ENCODE results near the gene LTO1. TPM values are rescaled to one million over a fixed set of nuclear protein-coding genes. Genes with fewer than 3 reads are reported as not detected.

The LTO1 gene
- total RNA-seq, 1 donor from 2014 or later = 24.4 TPM

DNA sequence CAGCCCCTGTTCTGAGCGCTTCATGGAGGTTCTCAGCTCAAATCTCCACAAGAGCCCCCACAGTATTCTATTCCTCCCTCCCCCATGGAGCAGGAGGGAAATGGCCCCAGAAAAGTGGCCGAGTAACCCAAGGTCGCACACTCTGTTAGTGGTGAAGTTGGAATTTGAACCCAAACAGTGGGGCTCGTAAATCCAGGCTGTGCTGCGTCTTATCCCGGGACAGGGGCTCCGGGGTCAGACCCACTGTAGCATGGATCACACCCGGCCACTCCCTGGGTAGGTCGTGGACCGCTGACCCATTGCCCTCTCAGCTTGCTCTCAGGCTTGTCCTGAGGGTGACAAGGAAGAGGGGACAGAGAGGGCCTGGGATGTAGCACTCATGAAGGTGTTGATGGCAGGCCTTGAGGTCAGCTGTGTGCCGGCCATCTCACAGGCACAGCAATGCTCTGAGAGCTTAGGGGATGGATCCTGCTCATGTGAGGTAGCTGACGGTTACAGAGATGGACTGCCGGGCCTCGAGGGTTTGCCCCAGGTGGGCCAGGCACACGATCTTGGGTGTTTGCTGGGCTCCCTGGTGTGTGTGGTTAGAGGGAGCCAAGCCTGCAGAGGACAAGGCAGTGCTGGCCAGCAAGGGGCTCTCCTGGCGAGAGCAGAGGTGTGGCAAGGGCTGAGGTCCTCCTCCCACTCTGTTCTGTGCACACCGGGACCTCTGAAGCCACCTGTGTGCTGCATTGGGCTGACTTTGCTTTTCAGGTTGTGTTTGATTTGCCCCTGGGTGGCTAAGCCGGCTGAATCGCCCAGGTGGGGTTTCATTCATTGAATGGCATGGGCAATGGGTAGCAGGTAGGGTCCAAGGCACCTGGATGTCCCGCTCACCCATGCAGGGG lies 31.0 kb upstream of the LTO1 start:
- H3K27ac Mint-ChIP-seq = no peak overlapping the region
- H3K4me1 Mint-ChIP-seq (ENCODE audit: low read depth) = peaks cover 5% of the 10 kb centered on the region
- peaks cover 51% of the 10 kb centered on the region for H3K27me3 Mint-ChIP-seq (ENCODE audit: low read depth)
- intact Hi-C loops (cut with micrococcal nuclease) = loop anchor here (2.0 to 10.0 kb wide), 2 partner anchors 67 to 69 kb away; partner anchors contain the start of gene FGF4
- no peak for DNase-seq (ENCODE audit: low spot score)
- no peak overlapping the region for H3K4me3 Mint-ChIP-seq (ENCODE audit: low read depth)
- no peaks in the 10 kb centered on the region for H3K9me3 Mint-ChIP-seq
- H3K36me3 Mint-ChIP-seq (ENCODE audit: low read depth) = no peaks in the 10 kb centered on the region

DNA sequence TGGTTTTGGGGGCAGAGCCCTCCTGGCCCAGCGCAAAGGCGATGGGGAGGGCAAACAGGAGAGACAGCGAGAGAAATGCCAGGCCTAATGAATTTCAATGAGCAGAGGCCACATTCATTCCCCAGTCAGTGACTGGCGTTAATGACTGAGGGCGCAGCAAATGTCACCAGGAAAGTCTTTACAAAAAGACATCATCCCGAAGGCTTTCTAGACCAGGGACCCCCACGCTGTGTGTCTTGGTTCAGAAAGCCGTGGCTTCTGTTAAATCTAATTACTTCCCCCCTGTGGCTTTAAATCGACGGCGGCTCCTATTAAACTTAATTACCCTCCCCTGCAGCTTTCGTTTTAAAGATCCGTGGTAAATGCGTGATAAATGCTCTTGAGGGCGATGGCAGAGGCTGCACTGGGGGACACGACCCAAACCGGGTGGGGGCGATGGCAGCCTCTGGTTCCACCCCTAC lies 30.2 kb upstream of the LTO1 start:
- intact Hi-C loops (cut with micrococcal nuclease) = loop anchor here (2.0 to 10.0 kb wide), 2 partner anchors 67 to 69 kb away; partner anchors contain the start of gene FGF4
- Mint-ChIP-seq H3K36me3 (ENCODE audit: low read depth) (no peaks in the 10 kb centered on the region), H3K27ac (no peak overlapping the region), H3K4me3 (ENCODE audit: low read depth) (no peak overlapping the region), H3K9me3 (no peaks in the 10 kb centered on the region), H3K27me3 (ENCODE audit: low read depth) (peaks cover 57% of the 10 kb centered on the region), H3K4me1 (ENCODE audit: low read depth) (peaks cover 5% of the 10 kb centered on the region)
- no peak for DNase-seq (ENCODE audit: low spot score)

DNA sequence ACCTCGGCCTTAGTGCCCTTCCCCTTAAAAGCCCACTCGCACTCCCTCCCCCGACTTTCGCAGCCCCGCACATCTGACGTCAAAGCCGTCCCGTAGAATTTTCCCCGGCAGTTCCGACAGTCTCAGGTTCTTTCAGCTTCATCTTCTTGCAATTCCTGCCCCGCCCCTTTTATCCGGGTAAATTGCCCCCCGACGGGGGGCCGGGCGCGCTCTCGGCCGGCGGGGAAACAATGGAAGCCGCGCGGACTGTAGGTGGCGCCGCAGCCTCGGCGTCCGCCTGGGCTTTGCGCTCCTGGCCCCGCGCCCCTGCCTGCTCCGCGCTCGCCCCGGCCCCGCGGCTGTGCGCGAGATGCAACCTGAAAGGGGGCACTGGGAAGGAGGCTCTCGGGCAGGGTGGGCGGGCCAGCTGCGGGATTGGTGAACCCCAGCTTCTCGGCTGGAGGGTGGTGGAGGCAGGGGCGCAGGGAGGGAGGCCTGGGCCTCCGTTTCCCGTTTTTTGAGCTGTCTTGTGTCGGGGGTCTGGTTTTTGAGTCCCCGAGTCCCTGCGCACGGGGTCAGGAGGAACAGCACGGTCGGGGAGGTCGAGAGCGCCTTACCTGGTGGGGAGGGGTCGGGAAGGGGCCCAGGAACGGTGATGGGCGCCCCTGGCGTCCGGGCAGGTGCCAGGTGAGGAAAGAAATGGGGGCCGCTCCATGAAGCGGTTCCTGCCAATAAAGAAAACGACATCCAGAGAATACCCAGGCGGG lies 29.5 kb upstream of the LTO1 start:
- H3K27ac Mint-ChIP-seq = no peak overlapping the region
- H3K27me3 Mint-ChIP-seq (ENCODE audit: low read depth) = peaks cover 62% of the 10 kb centered on the region
- no peaks in the 10 kb centered on the region for H3K9me3 Mint-ChIP-seq
- peaks cover 5% of the 10 kb centered on the region for H3K4me1 Mint-ChIP-seq (ENCODE audit: low read depth)
- intact Hi-C loops (cut with micrococcal nuclease) = loop anchor here (2.0 to 10.0 kb wide), 5 partner anchors 66 to 373 kb away; partner anchors contain the start of genes ANO1, FGF3 and FGF4
- H3K36me3 Mint-ChIP-seq (ENCODE audit: low read depth) = no peaks in the 10 kb centered on the region
- no peak for DNase-seq (ENCODE audit: low spot score)
- no peak overlapping the region for H3K4me3 Mint-ChIP-seq (ENCODE audit: low read depth)

DNA sequence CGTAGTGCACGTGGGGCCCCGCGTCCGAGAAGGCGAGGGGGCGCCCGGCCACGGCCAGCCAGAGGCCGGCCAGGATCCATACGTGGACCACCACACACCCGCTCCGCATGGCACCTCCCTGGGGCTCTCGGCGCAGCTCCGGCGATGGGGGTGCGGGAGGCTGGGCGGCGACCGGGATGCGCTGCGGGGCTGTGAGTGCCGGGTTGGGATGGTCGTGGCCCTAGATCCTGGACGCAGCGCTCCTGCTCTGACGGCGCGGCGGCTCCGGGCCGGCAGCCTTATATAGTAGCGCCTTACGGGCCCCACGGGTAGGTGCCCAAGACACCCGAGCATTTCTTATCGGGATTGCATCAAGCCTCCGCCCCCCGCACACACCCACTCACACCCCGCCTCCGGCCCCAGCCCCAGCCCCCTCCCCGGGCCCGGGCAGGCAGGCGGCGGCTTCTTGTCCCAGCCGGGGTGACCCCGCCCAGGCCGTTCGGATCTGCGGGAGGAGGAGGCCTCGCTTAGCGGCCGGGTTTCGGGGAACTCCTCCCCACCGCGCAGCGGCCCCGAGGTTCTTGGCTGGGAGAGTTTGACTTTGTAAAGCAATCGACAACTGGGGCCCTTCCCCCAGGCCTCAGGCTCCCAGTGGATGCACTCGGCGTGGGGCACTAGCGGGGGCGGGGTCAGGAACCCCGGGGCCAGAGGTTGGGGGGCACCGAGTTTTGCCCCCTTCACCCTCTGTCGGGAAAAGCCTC lies 28.8 kb upstream of the LTO1 start, which contains the start of gene FGF19:
Gene FGF19 (minus strand): TSS at position 255 of the 740 bp plus-strand sequence. CDS start 146 bp downstream, at position 109.
- Mint-ChIP-seq H3K4me1 (ENCODE audit: low read depth) (peaks cover 5% of the 10 kb centered on the region), H3K9me3 (no peaks in the 10 kb centered on the region), H3K4me3 (ENCODE audit: low read depth) (no peak within 1 kb of the TSS), H3K27me3 (ENCODE audit: low read depth) (peaks cover 59% of the 10 kb centered on the region), H3K36me3 (ENCODE audit: low read depth) (no peaks in the 10 kb centered on the region), H3K27ac (no peak within 1 kb of the TSS)
- intact Hi-C loops (cut with micrococcal nuclease) = loop anchor here (2.0 to 10.0 kb wide), 5 partner anchors 65 to 373 kb away; partner anchors contain the start of genes ANO1, FGF3 and FGF4
- DNase-seq (ENCODE audit: low spot score) = no peak

DNA sequence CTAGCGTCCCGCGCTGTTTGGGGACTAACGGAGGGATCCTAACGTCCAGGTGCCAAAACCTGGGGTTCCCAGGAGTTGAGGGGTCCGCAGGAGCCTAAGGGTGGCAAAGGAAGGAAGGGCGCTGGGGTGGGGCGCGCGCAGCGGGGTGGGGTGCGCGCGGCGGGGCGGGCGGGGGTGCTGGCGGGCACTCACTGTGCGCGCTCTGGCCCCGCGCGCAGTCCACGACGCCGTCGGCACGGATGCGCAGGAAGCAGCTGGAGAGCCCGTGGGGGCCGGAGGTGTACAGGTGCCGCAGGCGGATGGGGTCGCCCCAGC lies 28.3 kb upstream of the LTO1 start:
- H3K4me1 Mint-ChIP-seq (ENCODE audit: low read depth) = peaks cover 5% of the 10 kb centered on the region
- H3K27me3 Mint-ChIP-seq (ENCODE audit: low read depth) = peaks cover 55% of the 10 kb centered on the region
- H3K36me3 Mint-ChIP-seq (ENCODE audit: low read depth) = no peaks in the 10 kb centered on the region
- H3K27ac Mint-ChIP-seq = no peak overlapping the region
- H3K4me3 Mint-ChIP-seq (ENCODE audit: low read depth) = no peak overlapping the region
- intact Hi-C loops (cut with micrococcal nuclease) = loop anchor here (5.0 to 10.0 kb wide), 4 partner anchors 71 to 374 kb away; partner anchors contain the start of genes ANO1, FGF3 and FGF4
- no peak for DNase-seq (ENCODE audit: low spot score)
- no peaks in the 10 kb centered on the region for H3K9me3 Mint-ChIP-seq

DNA sequence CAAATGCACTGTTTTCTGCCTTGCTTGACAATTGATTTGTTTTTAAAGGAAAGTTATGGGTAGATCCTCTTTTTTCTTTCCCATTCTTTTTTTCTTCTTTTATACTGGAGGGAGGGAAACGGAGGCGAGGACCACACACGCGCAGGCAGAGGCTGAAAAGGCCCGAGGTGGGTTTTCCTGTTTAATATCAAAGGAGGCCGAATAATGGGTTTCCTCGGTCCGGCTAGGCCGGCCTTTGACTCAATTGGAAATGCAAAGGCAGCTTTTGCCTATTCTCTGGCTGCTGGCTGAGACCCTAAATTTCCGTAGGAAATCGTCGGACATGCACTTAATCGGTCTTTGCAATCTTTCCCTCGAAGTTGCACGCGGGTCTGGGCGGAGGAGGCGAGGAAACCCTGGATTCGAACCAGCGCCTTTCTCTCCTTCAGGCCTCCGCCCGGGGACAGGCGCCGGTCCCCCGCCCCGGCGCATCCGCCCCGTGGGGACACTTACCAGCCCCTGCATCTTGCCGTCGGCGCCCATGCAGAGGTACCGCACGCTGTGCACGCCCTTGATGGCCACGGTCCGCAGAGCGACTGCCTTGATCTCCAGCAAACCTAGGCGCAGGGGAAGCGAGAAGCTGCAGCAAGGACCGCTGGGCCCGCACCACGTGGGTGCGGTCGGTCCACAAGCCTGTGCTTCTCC lies 27.8 kb upstream of the LTO1 start:
- no peaks in the 10 kb centered on the region for H3K9me3 Mint-ChIP-seq
- no peak overlapping the region for H3K27ac Mint-ChIP-seq

DNA sequence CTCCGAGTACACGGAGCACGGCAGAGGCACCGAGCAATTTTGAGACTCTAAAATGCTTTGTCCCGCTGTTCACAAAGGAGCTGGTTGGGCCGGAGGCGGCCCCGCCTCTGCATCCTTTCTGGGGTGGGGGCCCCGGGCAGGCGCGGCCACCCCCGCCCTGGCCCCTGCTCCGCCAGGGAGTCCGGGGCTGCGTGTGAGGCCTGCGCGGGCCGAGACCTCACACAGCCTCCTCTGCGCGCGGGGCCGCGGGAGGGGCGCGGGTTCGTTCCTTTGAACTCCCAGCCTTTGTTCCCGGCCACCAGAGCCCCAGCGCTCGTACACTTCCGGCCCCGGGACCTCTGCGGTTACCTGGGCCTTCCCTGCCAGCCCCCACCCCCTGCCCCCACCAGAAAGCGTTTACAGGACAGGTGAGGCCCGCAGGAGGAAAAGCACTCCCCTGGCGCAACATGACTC lies 27.1 kb upstream of the LTO1 start:
- H3K27me3 Mint-ChIP-seq (ENCODE audit: low read depth) = peaks cover 53% of the 10 kb centered on the region
- H3K9me3 Mint-ChIP-seq = no peaks in the 10 kb centered on the region
- H3K4me3 Mint-ChIP-seq (ENCODE audit: low read depth) = no peak overlapping the region
- no peak for DNase-seq (ENCODE audit: low spot score)
- no peaks in the 10 kb centered on the region for H3K36me3 Mint-ChIP-seq (ENCODE audit: low read depth)
- no peak overlapping the region for H3K27ac Mint-ChIP-seq
- intact Hi-C loops (cut with micrococcal nuclease) = loop anchor here (5.0 to 10.0 kb wide), 4 partner anchors 73 to 375 kb away; partner anchors contain the start of genes ANO1, FGF3 and FGF4
- peaks cover 5% of the 10 kb centered on the region for H3K4me1 Mint-ChIP-seq (ENCODE audit: low read depth)

More for the DNA sequence above, 27.8 kb upstream of the LTO1 start:
- DNase-seq (ENCODE audit: low spot score) = no peak
- Mint-ChIP-seq H3K4me1 (ENCODE audit: low read depth) (peaks cover 5% of the 10 kb centered on the region), H3K27me3 (ENCODE audit: low read depth) (peaks cover 55% of the 10 kb centered on the region), H3K4me3 (ENCODE audit: low read depth) (no peak overlapping the region), H3K36me3 (ENCODE audit: low read depth) (no peaks in the 10 kb centered on the region)
- intact Hi-C loops (cut with micrococcal nuclease) = loop anchor here (5.0 to 10.0 kb wide), 4 partner anchors 72 to 374 kb away; partner anchors contain the start of genes ANO1, FGF3 and FGF4

DNA sequence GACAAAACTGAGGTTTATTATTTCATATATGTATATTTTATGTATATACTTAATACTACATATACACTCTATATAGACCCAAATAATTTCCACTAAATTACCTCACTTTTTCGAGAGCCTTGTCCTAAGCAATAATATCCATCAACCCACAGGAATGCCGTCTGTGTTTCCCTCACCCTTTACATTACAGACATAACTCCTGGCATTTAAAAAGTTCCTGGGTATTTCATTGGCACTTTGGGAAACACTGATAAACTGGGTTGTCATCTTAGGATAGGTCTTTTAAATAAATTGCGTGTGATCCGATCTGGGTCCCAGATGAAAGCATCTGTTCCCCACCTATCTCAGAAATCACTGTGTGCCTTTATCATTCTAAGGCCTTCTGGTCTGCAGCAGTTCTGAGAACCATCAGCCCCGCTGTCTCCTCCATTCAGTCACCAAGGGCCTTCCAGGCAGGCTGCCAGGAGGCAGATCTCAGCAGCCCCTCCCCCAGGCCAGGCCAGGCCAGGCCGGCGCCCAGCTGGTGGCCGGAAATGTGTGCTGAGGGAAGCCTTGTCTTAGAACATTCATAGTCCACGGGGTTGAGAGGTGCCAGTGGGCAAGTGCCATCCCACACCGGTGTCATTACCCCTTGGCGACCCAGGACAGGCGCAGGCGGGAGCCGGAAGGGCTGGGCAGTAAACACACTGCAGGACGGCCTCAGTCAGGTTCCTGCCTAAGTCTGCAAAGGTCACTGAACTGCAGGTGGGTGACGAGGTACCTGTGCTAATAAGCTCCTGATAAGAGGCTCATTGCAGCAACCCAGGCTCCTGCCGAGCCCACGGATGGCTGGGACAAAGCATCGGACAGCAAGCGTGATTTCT lies 25.4 kb upstream of the LTO1 start:
- intact Hi-C loops (cut with micrococcal nuclease) = loop anchor here (5.0 to 10.0 kb wide), 4 partner anchors 74 to 377 kb away; partner anchors contain the start of genes ANO1, FGF3 and FGF4
- no peaks in the 10 kb centered on the region for H3K36me3 Mint-ChIP-seq (ENCODE audit: low read depth)
- H3K4me3 Mint-ChIP-seq (ENCODE audit: low read depth) = no peak overlapping the region
- no peak for DNase-seq (ENCODE audit: low spot score)
- H3K27ac Mint-ChIP-seq = no peak overlapping the region
- H3K4me1 Mint-ChIP-seq (ENCODE audit: low read depth) = peaks cover 2% of the 10 kb centered on the region
- H3K9me3 Mint-ChIP-seq = no peaks in the 10 kb centered on the region
- peaks cover 39% of the 10 kb centered on the region for H3K27me3 Mint-ChIP-seq (ENCODE audit: low read depth)

DNA sequence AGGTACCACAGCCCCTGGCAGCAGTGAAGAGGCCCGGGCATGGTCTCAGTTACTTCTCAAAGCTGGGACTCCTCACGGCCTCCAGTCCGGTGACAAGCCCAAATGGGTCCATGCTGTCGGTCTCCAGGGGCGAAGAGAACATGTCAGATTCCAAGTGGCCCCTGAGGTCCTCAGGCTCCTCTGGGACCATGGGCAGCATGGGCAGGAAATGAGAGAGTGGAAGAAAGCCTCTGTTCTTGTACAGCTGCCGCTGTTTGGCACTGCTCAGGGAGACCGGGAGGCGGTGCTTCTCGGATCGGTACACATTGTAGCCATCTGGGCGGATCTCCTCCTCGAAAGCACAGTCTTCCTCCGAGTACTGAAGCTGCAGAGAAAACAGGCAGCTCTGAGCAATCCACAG lies 24.1 kb upstream of the LTO1 start:
- H3K9me3 Mint-ChIP-seq = no peaks in the 10 kb centered on the region
- intact Hi-C loops (cut with micrococcal nuclease) = no loop called here
- peaks cover 2% of the 10 kb centered on the region for H3K4me1 Mint-ChIP-seq (ENCODE audit: low read depth)
- H3K27ac Mint-ChIP-seq = no peak overlapping the region
- peaks cover 33% of the 10 kb centered on the region for H3K27me3 Mint-ChIP-seq (ENCODE audit: low read depth)
- DNase-seq (ENCODE audit: low spot score) = no peak
- H3K36me3 Mint-ChIP-seq (ENCODE audit: low read depth) = no peaks in the 10 kb centered on the region
- H3K4me3 Mint-ChIP-seq (ENCODE audit: low read depth) = no peak overlapping the region

DNA sequence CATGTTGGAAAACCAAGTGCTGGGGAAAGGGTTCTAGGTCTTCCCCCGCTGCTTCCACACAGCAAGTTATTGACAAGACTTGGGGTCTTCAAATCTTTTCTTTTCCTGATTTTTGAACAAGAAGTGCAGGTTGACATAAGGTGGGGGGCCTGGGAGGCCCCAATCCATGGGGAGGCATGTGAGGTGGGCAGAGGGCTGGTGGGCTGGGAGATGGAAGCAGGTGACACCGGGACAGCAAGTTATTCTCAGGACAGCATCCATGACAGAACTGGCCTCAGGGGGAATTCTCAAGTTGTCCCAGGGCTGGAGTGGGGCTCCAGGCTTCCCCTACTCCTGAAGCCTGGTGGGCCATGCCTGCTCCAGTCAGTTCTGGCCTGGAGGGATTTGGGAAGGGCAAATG lies 23.2 kb upstream of the LTO1 start:
- DNase-seq (ENCODE audit: low spot score) = no peak
- intact Hi-C loops (cut with micrococcal nuclease) = no loop called here
- Mint-ChIP-seq H3K36me3 (ENCODE audit: low read depth) (no peaks in the 10 kb centered on the region), H3K4me3 (ENCODE audit: low read depth) (no peak overlapping the region), H3K27ac (no peak overlapping the region), H3K4me1 (ENCODE audit: low read depth) (peaks cover 2% of the 10 kb centered on the region), H3K27me3 (ENCODE audit: low read depth) (peaks cover 33% of the 10 kb centered on the region), H3K9me3 (no peaks in the 10 kb centered on the region)

DNA sequence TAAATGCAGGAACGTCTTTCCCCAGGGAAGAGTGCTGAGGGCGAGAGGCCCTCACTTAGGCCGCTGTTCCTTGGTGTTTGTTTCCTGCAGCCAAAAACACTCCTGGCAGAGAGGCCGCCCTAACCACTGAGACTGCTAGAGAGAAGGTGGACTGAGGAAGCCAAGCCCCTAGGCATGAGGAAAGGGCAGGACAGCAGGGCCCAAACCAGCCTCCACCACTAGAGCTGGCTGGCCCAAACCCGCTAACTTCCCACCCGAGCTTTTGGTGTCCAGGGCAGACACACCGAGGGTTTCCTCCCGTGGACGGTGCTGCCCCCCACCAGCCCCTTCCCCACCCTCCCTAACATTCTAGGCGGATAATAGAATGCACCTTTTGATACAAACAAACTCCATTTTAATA lies 22.7 kb upstream of the LTO1 start:
- Mint-ChIP-seq H3K4me3 (ENCODE audit: low read depth) (no peak overlapping the region), H3K27me3 (ENCODE audit: low read depth) (peaks cover 29% of the 10 kb centered on the region), H3K27ac (no peak overlapping the region), H3K9me3 (no peaks in the 10 kb centered on the region), H3K36me3 (ENCODE audit: low read depth) (no peaks in the 10 kb centered on the region), H3K4me1 (ENCODE audit: low read depth) (no peaks in the 10 kb centered on the region)
- intact Hi-C loops (cut with micrococcal nuclease) = no loop called here
- DNase-seq (ENCODE audit: low spot score) = no peak

All from activated T-helper 2 cell treated with anti-CD3 and anti-CD28 coated beads, Interferon-gamma antibody, Interleukin-2, Interleukin-4, amounts not matched to agents 10 μg/mL and 5 μg/mL and 100 μg/mL, durations not matched to agents 14 hours and 24 hours and 36 hours (primary cell).